GM12864 (cell line): ENCODE data around the gene JDP2.

Source experiments
- DNase-seq: peaks from one replicate; pipeline ENCODE4 v3.0.0-alpha.2; 2011; ENCODE audit warnings: low read depth
- H3K4me3 ChIP-seq: 2 replicates; pipeline ENCODE4 v1.5.1; 2011; ENCODE audit warnings: mild to moderate bottlenecking, low read depth, low read length, control low read depth
- TF ChIP-seq, protein P1 (sequence below): IDR thresholded peaks from 2 replicates; pipeline ENCODE4 v1.5.1; 2011; ENCODE audit warnings: low read depth, mild to moderate bottlenecking, moderate library complexity, low read length, control low read depth, inconsistent platforms; ENCODE audit errors: missing control alignments

Gene JDP2

DNA sequence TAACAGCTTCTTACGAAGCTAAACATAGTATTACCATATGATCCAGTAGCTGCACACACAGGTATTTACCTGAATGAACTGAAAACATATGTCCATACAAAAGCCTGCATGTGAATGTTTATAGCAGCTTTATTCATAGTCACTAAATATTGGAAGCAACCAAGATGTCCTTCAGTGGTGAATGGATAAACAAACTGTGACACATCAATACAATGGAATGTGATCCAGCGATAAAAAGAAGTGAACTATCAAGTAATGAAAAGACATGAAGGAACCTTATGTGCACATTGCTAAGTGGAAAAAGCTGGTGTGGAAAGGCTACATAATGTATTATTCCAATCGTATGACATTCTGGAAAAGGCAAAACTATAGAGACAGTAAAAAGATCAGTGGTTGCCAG lies 38.1 kb upstream of the JDP2 start:
- TF ChIP-seq, protein P1, sequence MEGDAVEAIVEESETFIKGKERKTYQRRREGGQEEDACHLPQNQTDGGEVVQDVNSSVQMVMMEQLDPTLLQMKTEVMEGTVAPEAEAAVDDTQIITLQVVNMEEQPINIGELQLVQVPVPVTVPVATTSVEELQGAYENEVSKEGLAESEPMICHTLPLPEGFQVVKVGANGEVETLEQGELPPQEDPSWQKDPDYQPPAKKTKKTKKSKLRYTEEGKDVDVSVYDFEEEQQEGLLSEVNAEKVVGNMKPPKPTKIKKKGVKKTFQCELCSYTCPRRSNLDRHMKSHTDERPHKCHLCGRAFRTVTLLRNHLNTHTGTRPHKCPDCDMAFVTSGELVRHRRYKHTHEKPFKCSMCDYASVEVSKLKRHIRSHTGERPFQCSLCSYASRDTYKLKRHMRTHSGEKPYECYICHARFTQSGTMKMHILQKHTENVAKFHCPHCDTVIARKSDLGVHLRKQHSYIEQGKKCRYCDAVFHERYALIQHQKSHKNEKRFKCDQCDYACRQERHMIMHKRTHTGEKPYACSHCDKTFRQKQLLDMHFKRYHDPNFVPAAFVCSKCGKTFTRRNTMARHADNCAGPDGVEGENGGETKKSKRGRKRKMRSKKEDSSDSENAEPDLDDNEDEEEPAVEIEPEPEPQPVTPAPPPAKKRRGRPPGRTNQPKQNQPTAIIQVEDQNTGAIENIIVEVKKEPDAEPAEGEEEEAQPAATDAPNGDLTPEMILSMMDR: no peak
- H3K4me3 ChIP-seq: no peak overlapping the region
- no peak for DNase-seq

DNA sequence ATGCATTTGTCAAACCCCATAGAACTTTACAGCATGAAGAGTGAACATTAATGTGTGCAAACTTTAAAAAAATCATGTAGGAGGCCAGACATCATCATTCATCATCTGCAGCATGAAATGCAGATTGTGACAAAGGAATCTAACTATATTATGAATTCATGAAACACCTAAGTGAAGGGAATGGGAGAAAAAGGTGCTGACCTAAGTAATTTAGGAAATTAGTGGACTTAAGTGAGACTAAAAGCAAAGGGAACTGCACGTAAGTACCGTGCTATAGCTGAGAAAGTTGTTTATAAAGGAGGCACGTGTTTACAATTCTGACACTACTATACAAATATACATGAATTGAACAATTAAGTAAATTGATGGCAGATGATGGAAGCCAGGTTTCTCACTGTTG lies 37.6 kb upstream of the JDP2 start:
- no peak for DNase-seq
- no peak overlapping the region for H3K4me3 ChIP-seq
- TF ChIP-seq, protein P1: no peak

DNA sequence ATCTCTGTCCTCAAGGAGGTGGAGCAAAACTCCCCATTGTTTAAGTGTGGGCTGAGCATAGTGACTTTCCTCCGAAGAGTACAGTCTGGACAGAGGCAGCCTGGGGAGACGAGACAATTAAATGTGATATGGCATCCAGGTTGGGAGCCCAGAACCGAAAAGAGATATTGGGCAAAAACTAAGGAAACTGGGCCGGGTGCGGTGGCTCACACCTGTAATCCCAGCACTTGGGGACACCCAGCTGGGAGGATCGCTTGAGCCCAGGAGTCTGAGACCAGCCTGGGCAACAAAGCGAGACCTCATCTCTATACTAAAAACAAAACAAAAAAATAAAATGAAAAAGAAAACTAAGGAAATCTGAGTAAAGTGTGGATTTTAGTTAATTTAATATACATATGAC lies 35.9 kb upstream of the JDP2 start:
- DNase-seq: no peak
- no peak overlapping the region for H3K4me3 ChIP-seq
- TF ChIP-seq, protein P1: no peak

DNA sequence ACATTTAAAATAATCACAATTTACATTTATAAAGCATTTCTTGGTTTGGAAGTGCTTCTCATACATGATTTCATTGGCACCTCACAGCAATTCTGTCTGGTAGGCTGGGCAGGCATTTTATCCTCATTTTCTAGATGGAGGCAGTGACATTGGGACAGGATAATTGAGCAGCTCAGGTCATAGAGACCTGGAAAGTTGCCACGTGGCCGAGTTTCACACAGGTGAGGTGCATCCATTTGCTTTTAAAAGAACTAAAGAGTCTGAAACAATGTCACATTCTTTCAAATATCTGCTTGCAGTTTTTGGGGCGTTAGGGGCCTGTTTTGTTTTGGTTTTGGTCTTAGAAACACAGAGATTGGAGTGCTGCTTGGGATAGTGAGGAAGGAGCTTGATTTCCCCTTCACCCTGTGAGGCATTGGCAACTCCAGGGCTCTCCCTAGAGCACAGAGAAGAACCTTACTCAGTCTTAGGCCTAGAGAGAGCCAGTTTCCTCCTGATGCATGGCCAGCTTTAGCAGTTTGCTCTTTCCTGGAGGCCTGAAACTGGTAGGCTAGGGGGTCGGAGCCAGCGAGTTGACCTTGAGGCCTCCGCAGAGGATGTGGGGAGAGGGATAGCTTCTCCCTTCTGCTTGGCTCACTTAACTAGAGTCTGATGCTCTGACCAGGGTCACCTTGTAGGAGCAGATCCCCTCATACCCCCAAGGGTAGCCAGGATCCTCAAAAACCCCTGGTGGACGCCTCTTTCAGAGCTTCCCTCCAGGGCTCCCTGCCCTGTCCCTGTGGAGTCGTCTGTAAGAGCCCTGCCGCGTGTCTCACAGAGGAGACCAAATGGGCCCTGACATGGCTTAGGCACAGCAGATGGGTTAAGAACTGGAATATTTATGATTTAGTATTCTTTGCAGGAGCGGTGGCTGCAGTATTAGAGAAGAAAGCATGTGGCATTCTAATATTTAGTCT lies 34.9 kb upstream of the JDP2 start:
- TF ChIP-seq, protein P1: no peak
- no peak for DNase-seq
- H3K4me3 ChIP-seq: no peak overlapping the region

DNA sequence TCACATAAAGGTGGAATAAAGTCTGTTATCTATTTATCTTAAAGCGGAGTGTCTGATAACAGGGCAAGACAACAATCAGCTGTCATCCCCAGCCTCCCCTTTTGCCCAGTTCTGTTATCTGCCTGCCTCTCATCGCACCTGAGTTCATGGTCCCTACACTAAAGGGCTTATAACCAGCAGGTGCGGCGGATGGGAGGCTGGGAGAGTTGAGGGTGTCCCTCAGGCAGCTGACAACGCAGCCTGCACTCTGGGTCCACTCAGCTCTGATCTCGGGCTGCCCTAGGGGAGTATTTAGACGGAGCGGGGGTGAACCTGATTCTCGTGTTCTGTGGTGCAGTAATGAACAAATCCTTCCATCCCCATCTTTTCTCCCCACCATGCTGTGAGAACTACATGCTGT lies 34.0 kb upstream of the JDP2 start:
- TF ChIP-seq, protein P1: no peak
- no peak overlapping the region for H3K4me3 ChIP-seq
- DNase-seq: no peak

DNA sequence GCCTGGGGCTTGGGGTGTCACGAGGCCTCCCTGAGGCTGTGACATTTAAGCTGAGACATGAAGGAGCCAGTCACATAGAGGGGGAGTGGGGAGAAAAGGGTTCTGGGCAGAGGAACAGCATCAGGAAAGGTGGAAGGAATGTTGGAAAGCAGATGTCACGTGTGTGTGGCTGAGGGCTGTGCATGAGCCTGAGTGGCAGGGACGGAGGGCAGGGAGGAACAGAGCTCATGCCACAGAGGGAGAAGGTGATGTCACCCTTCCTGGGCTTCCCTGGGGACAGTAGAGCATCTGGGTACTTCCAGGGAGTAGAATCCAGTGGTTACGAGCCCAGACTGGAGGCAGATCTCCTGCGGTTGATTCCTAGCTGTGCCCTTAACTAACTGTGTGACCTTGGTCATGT lies 32.0 kb upstream of the JDP2 start:
- TF ChIP-seq, protein P1: no peak
- no peak for DNase-seq
- H3K4me3 ChIP-seq: no peak overlapping the region

DNA sequence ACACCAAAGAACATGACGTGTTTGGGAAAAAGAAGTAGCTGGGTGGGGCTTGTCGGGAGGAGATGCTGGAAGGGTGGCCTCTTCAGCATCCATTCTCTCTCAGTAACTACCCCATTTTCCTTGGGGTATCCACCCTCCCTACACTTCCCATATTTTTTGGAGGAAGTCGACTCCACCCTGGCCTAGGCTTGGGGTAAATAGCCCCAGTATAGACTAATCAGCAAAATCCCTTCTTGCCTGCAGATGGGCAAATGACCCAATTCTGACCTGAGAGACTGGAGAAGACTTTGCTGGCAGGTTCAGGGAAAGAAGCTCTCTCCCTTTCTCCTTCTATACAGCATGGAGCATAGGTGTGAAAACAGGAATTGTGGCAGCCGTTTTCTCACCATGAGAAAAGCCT lies 28.5 kb upstream of the JDP2 start:
- TF ChIP-seq, protein P1: no peak
- no peak for DNase-seq
- H3K4me3 ChIP-seq: no peak overlapping the region
